H1 (cell line): ENCODE measurements around the gene STRIT1. TPM values are rescaled to one million over a fixed set of nuclear protein-coding genes. Genes with fewer than 3 reads are reported as not detected.

ENCODE experiments used
- CTCF ChIA-PET: fragments of 300-600 bp; sonication (Branson Sonifier 250); formaldehyde crosslinking; loops from one replicate; lab custom pipeline; 2021; ENCODE audit not compliant: partially characterized antibody; lab: Charles Lee
- POLR2A ChIA-PET: fragments of 300-600 bp; sonication (Branson Sonifier 250); formaldehyde crosslinking; loops from one replicate; lab custom pipeline; 2021; ENCODE audit warnings: inconsistent platforms; ENCODE audit not compliant: partially characterized antibody; lab: Charles Lee
- DNase-seq, 2 experiments: peaks; one replicate each; pipeline versions ENCODE4 v3.0.0 to v3.0.0-alpha.2; 2010 to 2022; ENCODE audit warnings: low spot score in 2 of 2, low read depth in 1 of 2, mixed read lengths in 1 of 2
- FAIRE-seq: peaks from 2 replicates; lab custom pipeline; 2011; peaks lifted over from hg19 to GRCh38; lab: Jason Lieb, UNC
- H2AFZ ChIP-seq: 2 replicates; pipeline ENCODE4 v1.8.1; 2012; ENCODE audit warnings: low read length, inconsistent platforms
- H2AK5ac ChIP-seq: 2 replicates; pipeline ENCODE4 v1.6.1; 2013; ENCODE audit warnings: low read depth, low read length
- H2BK120ac ChIP-seq: replicated peaks from 2 replicates; pipeline ENCODE3; 2013; ENCODE audit warnings: low read depth, low read length, inconsistent platforms
- H2BK12ac ChIP-seq: 2 replicates; pipeline ENCODE4 v1.6.1; 2013; ENCODE audit warnings: low read depth, low read length
- H2BK15ac ChIP-seq: 2 replicates; pipeline ENCODE4 v1.6.1; 2013; ENCODE audit warnings: low read length
- H2BK20ac ChIP-seq: 2 replicates; pipeline ENCODE4 v1.6.1; 2013; ENCODE audit warnings: low read length
- H2BK5ac ChIP-seq: 2 replicates; pipeline ENCODE4 v1.6.1; 2013; ENCODE audit warnings: low read depth, low read length
- H3K14ac ChIP-seq: 2 replicates; pipeline ENCODE4 v1.6.1; 2013; ENCODE audit warnings: inconsistent platforms; ENCODE audit not compliant: insufficient read length
- H3K18ac ChIP-seq: 2 replicates; pipeline ENCODE4 v1.6.1; 2013; ENCODE audit warnings: low read length; ENCODE audit errors: extremely low read depth
- H3K23ac ChIP-seq: 2 replicates; pipeline ENCODE4 v1.6.1; 2013; ENCODE audit warnings: inconsistent platforms; ENCODE audit not compliant: insufficient read length
- H3K23me2 ChIP-seq: 2 replicates; pipeline ENCODE4 v1.6.1; 2013; ENCODE audit warnings: low read depth, low read length
- H3K27ac ChIP-seq: 2 replicates; pipeline ENCODE4 v1.6.1; 2011; ENCODE audit warnings: low read depth, low read length, inconsistent platforms
- H3K27me3 ChIP-seq, 4 experiments: replicated peaks in 1 of 4; 1 replicate in 1 of 4; 2 replicates in 3 of 4; pipeline versions ENCODE4 v1.6.1 to v1.8.1; 2011 to 2013; ENCODE audit warnings: low read length in 3 of 4, mild to moderate bottlenecking in 3 of 4, inconsistent platforms in 2 of 4, mixed read lengths in 2 of 4, moderate library complexity in 1 of 4; ENCODE audit not compliant: control insufficient read depth in 3 of 4, insufficient read depth in 3 of 4; ENCODE audit errors: extremely low read depth in 1 of 4
- H3K36me3 ChIP-seq, 4 experiments: 2 replicates each; pipeline versions ENCODE4 v1.6.1 to v1.8.1; 2011 to 2013; ENCODE audit warnings: mild to moderate bottlenecking in 4 of 4, low read length in 3 of 4, moderate library complexity in 2 of 4, control low read depth in 1 of 4, inconsistent platforms in 1 of 4; ENCODE audit not compliant: insufficient read depth in 4 of 4, control insufficient read depth in 2 of 4
- H3K4ac ChIP-seq: replicated peaks from 2 replicates; pipeline ENCODE3; 2013; ENCODE audit warnings: low read length, low read depth, mixed read lengths, inconsistent platforms; ENCODE audit not compliant: insufficient read length
- H3K4me1 ChIP-seq, 4 experiments: replicated peaks in 1 of 4; 1 replicate in 1 of 4; 2 replicates in 3 of 4; pipeline versions ENCODE4 v1.6.1 to v1.8.1; 2011 to 2013; ENCODE audit warnings: low read length in 3 of 4, inconsistent platforms in 2 of 4, mixed read lengths in 1 of 4; ENCODE audit not compliant: insufficient read depth in 4 of 4, control insufficient read depth in 3 of 4
- H3K4me2 ChIP-seq, 2 experiments: 2 replicates each; pipeline versions ENCODE4 v1.6.1 to v1.8.1; 2011 to 2013; ENCODE audit warnings: low read depth in 2 of 2, low read length in 2 of 2, control low read depth in 1 of 2, inconsistent platforms in 1 of 2, mild to moderate bottlenecking in 1 of 2; ENCODE audit not compliant: insufficient read depth in 1 of 2
- H3K4me3 ChIP-seq, 4 experiments: fragments of 200-600, 300-600 bp in 1 of 4; sonication (generic), shearing (Covaris generic), sonication (Bioruptor Twin) in 1 of 4; 2 replicates each; pipeline versions ENCODE4 v1.5.1 to v1.8.1; 2011 to 2016; ENCODE audit warnings: low read length in 4 of 4, low read depth in 3 of 4, control low read depth in 2 of 4, inconsistent platforms in 2 of 4, mild to moderate bottlenecking in 2 of 4, mixed read lengths in 1 of 4, moderate library complexity in 1 of 4; ENCODE audit not compliant: insufficient read depth in 2 of 4; ENCODE audit errors: extremely low read depth in 1 of 4
- H3K56ac ChIP-seq: replicated peaks from 2 replicates; pipeline ENCODE3; 2013; ENCODE audit warnings: low read depth, mild to moderate bottlenecking, mixed read lengths, low read length, inconsistent platforms; ENCODE audit not compliant: insufficient read length
- H3K79me1 ChIP-seq: 2 replicates; pipeline ENCODE4 v1.6.1; 2013; ENCODE audit warnings: low read depth, low read length, control low read depth
- H3K79me2 ChIP-seq, 2 experiments: 2 replicates each; pipeline versions ENCODE4 v1.6.1 to v1.8.1; 2012 to 2013; ENCODE audit warnings: low read length in 2 of 2, mild to moderate bottlenecking in 2 of 2, inconsistent platforms in 1 of 2; ENCODE audit not compliant: insufficient read depth in 2 of 2, control insufficient read depth in 1 of 2
- H3K9ac ChIP-seq, 4 experiments: replicated peaks in 1 of 4; 1 replicate in 1 of 4; 2 replicates in 3 of 4; pipeline versions ENCODE4 v1.6.1 to v1.8.1; 2011 to 2013; ENCODE audit warnings: low read depth in 3 of 4, low read length in 3 of 4, control low read depth in 2 of 4, mild to moderate bottlenecking in 2 of 4, moderate library complexity in 2 of 4, inconsistent platforms in 1 of 4; ENCODE audit errors: extremely low read depth in 1 of 4
- H3K9me3 ChIP-seq, 2 experiments: 2 replicates each; pipeline versions ENCODE4 v1.6.1 to v1.8.1; 2012 to 2013; ENCODE audit warnings: mild to moderate bottlenecking in 2 of 2, moderate library complexity in 2 of 2, control low read depth in 1 of 2, inconsistent platforms in 1 of 2, low read depth in 1 of 2, low read length in 1 of 2, mixed read lengths in 1 of 2; ENCODE audit not compliant: insufficient read depth in 2 of 2
- H4K20me1 ChIP-seq, 2 experiments: replicated peaks in 1 of 2; 2 replicates each; pipeline versions ENCODE3 to v1.8.1; 2011 to 2013; ENCODE audit warnings: inconsistent platforms in 2 of 2, low read length in 2 of 2, mild to moderate bottlenecking in 1 of 2; ENCODE audit not compliant: insufficient read depth in 2 of 2, control insufficient read depth in 1 of 2
- H4K5ac ChIP-seq: 2 replicates; pipeline ENCODE4 v1.6.1; 2013; ENCODE audit warnings: low read length, low read depth, mixed read lengths, inconsistent platforms; ENCODE audit not compliant: insufficient read length
- H4K8ac ChIP-seq: 2 replicates; pipeline ENCODE4 v1.8.0; 2013; ENCODE audit warnings: mild to moderate bottlenecking, moderate library complexity, low read length, inconsistent platforms; ENCODE audit not compliant: insufficient read depth; ENCODE audit errors: extremely low read depth
- H4K91ac ChIP-seq: replicated peaks from 2 replicates; pipeline ENCODE3; 2013; ENCODE audit warnings: low read length, mixed read lengths, inconsistent platforms; ENCODE audit not compliant: insufficient read length
- CEBPB ChIP-seq: IDR thresholded peaks from 2 replicates; pipeline ENCODE4 v1.6.1; 2012; ENCODE audit warnings: low read depth, low read length
- HDAC2 ChIP-seq, 2 experiments: fragments of 300-600 bp in 1 of 2; sonication (generic) in 1 of 2; IDR thresholded peaks; 2 replicates each; pipeline ENCODE4 v1.6.1; 2011 to 2012; ENCODE audit warnings: low read depth in 2 of 2, low read length in 2 of 2, mild to moderate bottlenecking in 2 of 2, moderate library complexity in 2 of 2, borderline replicate concordance in 1 of 2, inconsistent platforms in 1 of 2
- POLR2AphosphoS5 ChIP-seq: IDR thresholded peaks from 2 replicates; pipeline ENCODE4 v1.6.1; 2011; ENCODE audit warnings: low read depth, low read length
- SIRT6 ChIP-seq: IDR thresholded peaks from one replicate; pipeline ENCODE4 v1.7.1; 2012; ENCODE audit warnings: low read length, inconsistent platforms
- TBP ChIP-seq: IDR thresholded peaks from 2 replicates; pipeline ENCODE4 v1.6.1; 2011; ENCODE audit warnings: low read depth, low read length, improper control_type of control experiment
- WGBS, 2 experiments: shearing (Covaris generic) in 1 of 2; methylation state at CpG; one replicate each; pipeline versions ENCODE4 v1.1.6 to v1.1.7; 2013 to 2015; ENCODE audit warnings: low lambda C conversion rate in 2 of 2, mixed read lengths in 2 of 2, inconsistent platforms in 1 of 2, low coverage in 1 of 2, missing lambda C conversion rate in 1 of 2; ENCODE audit not compliant: insufficient replicate concordance in 2 of 2, insufficient coverage in 1 of 2, insufficient read length in 1 of 2; ENCODE audit errors: extremely low coverage in 1 of 2, missing lambda C conversion rate in 1 of 2; 5-methylcytosine and 5-hydroxymethylcytosine counted together
- polyA plus RNA-seq, 7 experiments: library from polyadenylated mRNA; depleted of rRNA in 3 of 7; stranded (reverse) in 5 of 7; unstranded in 2 of 7; fragments of >200 nt in 5 of 7; fragments of 200-250 nt in 2 of 7; gene quantifications; 1 replicate in 5 of 7; 2 replicates in 1 of 7; 4 replicates in 1 of 7; pipeline versions ENCODE4 v1.2.1 to v1.2.3, GENCODE V29; 2011 to 2013; ENCODE audit warnings: missing spikeins in 2 of 7, mixed read lengths in 2 of 7
- total RNA-seq: library from RNA; stranded (reverse); fragmentation: NEBNext Ultra II Directional; extraction: Animal tissue kit (Norgen Biotek cat#: 25700); gene quantifications from 2 replicates; pipeline ENCODE4 v1.2.1, GENCODE V29; 2021

Gene STRIT1
- total and polyA plus RNA-seq, 2 of the 8 experiments (the other 6 are each of a cell fraction or from before 2014, with no cell fraction given): 0.15 to 0.47 TPM

DNA sequence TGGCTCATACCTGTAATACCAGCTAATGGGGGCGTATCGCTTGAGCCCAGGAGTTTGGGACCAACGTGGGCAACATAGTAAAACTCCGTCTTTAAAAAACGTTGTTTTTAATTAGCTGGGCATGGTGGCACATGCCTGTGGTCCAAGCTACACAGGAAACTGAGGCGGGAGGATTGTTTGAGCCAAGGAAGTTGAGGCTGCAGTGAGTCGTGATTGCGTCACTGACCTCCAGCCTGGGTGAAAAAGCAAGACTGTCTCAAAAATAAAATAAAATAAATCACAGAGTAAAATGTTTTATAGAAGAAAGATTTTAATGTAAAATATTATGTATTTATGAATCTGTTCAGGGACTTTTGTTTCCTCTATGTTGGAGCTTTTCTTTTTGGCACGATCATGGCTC lies 15.3 kb upstream of the STRIT1 start:
- Histone ChIP-seq H2BK15ac (no peak overlapping the region), H2AFZ (no peak overlapping the region), H2BK20ac (no peak overlapping the region), H3K36me3 (no peaks in the 10 kb centered on the region), H2BK12ac (no peak overlapping the region), H3K23me2 (no peaks in the 10 kb centered on the region), H4K5ac (no peak overlapping the region), H3K9me3 (no peaks in the 10 kb centered on the region; a peak in 1 of 4 replicates), H4K8ac (no peak overlapping the region), H3K9ac (no peak overlapping the region), H3K4me3 (no peak overlapping the region), H3K18ac (no peak overlapping the region), H3K79me2 (no peaks in the 10 kb centered on the region), H4K91ac (no peak overlapping the region), H3K27me3 (no peaks in the 10 kb centered on the region), H3K23ac (no peak overlapping the region), H3K56ac (no peak overlapping the region), H3K27ac (no peak overlapping the region), H3K4me1 (no peaks in the 10 kb centered on the region), H2BK5ac (no peak overlapping the region), H2AK5ac (no peak overlapping the region), H4K20me1 (no peaks in the 10 kb centered on the region), H3K79me1 (no peaks in the 10 kb centered on the region), H3K4ac (no peak overlapping the region), H2BK120ac (no peak overlapping the region), H3K4me2 (no peak overlapping the region), H3K14ac (no peak overlapping the region)
- TF ChIP-seq CEBPB (0 out of 2 replicates have a peak, but pooled peaks have one; percentile 31), SIRT6 (no peak), TBP (no peak), POLR2AphosphoS5 (no peak), HDAC2 (IDR thresholded peaks at IDR 0.05; ENCODE audit: borderline replicate concordance in 1 of 2, low read depth in 2 of 2, low read length in 2 of 2) (no peak)
- FAIRE-seq (no peak), DNase-seq (no peak)
- CTCF ChIA-PET: interaction anchor here (1.0 to 2.1 kb wide), 3 partner anchors 14 to 74 kb away, joined by 3 to 5 read pairs (median 3); no protein-coding TSS in a partner anchor
- POLR2A ChIA-PET: no interaction called here
- 92% methylated on average over 9 of the region's 9 CpGs; no CpG with 5 or more reads in 1 of the 2 experiments for WGBS, 2 experiments
